Type B pancreatic cell (in vitro differentiated cells): ENCODE results near the gene PCBP3. TPM values are rescaled to one million over a fixed set of nuclear protein-coding genes. Genes with fewer than 3 reads are reported as not detected.

ENCODE experiments used
- DNase-seq: peaks from one replicate; pipeline ENCODE4 v3.0.0; 2021; ENCODE audit warnings: mixed read lengths; ENCODE audit not compliant: unreplicated experiment; ENCODE audit errors: extremely low spot score
- H3K27ac Mint-ChIP-seq: 2 replicates; pipeline ENCODE4 v1.8.0; 2021; ENCODE audit warnings: mild to moderate bottlenecking, mixed read lengths
- H3K27me3 Mint-ChIP-seq: 2 replicates; pipeline ENCODE4 v1.8.0; 2021; ENCODE audit warnings: mixed read lengths
- H3K36me3 Mint-ChIP-seq: 2 replicates; pipeline ENCODE4 v1.8.0; 2021; ENCODE audit warnings: mixed read lengths
- H3K4me1 Mint-ChIP-seq: one replicate; pipeline ENCODE4 v1.8.0; 2021; ENCODE audit warnings: mixed read lengths; ENCODE audit not compliant: unreplicated experiment
- H3K4me3 Mint-ChIP-seq: 2 replicates; pipeline ENCODE4 v1.8.0; 2021; ENCODE audit warnings: mild to moderate bottlenecking, mixed read lengths
- H3K9me3 Mint-ChIP-seq: 2 replicates; pipeline ENCODE4 v1.8.0; 2021; ENCODE audit warnings: mixed read lengths
- CTCF ChIP-seq: fragments of 200-600 bp; sonication (generic); conservative IDR thresholded peaks from 2 replicates; pipeline ENCODE4 v1.5.0; 2021; ENCODE audit warnings: antibody characterized with exemption, mild to moderate bottlenecking
- total RNA-seq: library from RNA; stranded (reverse); gene quantifications from 2 replicates; pipeline ENCODE4 v1.2.1, GENCODE V29; 2021; ENCODE audit warnings: low replicate concordance

Gene PCBP3
- total RNA-seq, 1 donor from 2014 or later, result 5.5 TPM

GRCh38 chr21:45764792-45765191 is 121.3 kb downstream of the PCBP3 start:
- peaks cover 19% of the 10 kb centered on the region for H3K4me1 Mint-ChIP-seq
- TF ChIP-seq CTCF, result no peak
- H3K27ac Mint-ChIP-seq, result no peak overlapping the region
- no peak for DNase-seq
- no peaks in the 10 kb centered on the region for H3K36me3 Mint-ChIP-seq
- H3K4me3 Mint-ChIP-seq, result no peak overlapping the region
- no peaks in the 10 kb centered on the region for H3K9me3 Mint-ChIP-seq
- H3K27me3 Mint-ChIP-seq, result no peaks in the 10 kb centered on the region

- no peaks in the 10 kb centered on the region for H3K36me3 Mint-ChIP-seq
- peaks cover 19% of the 10 kb centered on the region for H3K4me1 Mint-ChIP-seq
- no peak overlapping the region for H3K4me3 Mint-ChIP-seq
- DNase-seq, result no peak
- H3K27me3 Mint-ChIP-seq, result no peaks in the 10 kb centered on the region
- H3K9me3 Mint-ChIP-seq, result no peaks in the 10 kb centered on the region
- TF ChIP-seq CTCF, result no peak
- no peak overlapping the region for H3K27ac Mint-ChIP-seq
Measured at GRCh38 chr21:45765375-45765774, 121.8 kb downstream of the PCBP3 start.

- H3K36me3 Mint-ChIP-seq, result no peaks in the 10 kb centered on the region
- H3K9me3 Mint-ChIP-seq, result no peaks in the 10 kb centered on the region
- H3K27ac Mint-ChIP-seq, result no peak overlapping the region
- H3K4me1 Mint-ChIP-seq, result peaks cover 19% of the 10 kb centered on the region
- H3K4me3 Mint-ChIP-seq, result no peak overlapping the region
- TF ChIP-seq CTCF, result no peak
- DNase-seq, result no peak
- H3K27me3 Mint-ChIP-seq, result no peaks in the 10 kb centered on the region
Measured at GRCh38 chr21:45766055-45766454, 122.5 kb downstream of the PCBP3 start.

- Mint-ChIP-seq H3K27ac (no peak overlapping the region), H3K9me3 (no peaks in the 10 kb centered on the region), H3K36me3 (no peaks in the 10 kb centered on the region), H3K4me3 (no peak overlapping the region), H3K27me3 (no peaks in the 10 kb centered on the region), H3K4me1 (peaks cover 19% of the 10 kb centered on the region)
- TF ChIP-seq CTCF, result no peak
- no peak for DNase-seq
Measured at GRCh38 chr21:45766501-45766900, 123.0 kb downstream of the PCBP3 start.

DNA sequence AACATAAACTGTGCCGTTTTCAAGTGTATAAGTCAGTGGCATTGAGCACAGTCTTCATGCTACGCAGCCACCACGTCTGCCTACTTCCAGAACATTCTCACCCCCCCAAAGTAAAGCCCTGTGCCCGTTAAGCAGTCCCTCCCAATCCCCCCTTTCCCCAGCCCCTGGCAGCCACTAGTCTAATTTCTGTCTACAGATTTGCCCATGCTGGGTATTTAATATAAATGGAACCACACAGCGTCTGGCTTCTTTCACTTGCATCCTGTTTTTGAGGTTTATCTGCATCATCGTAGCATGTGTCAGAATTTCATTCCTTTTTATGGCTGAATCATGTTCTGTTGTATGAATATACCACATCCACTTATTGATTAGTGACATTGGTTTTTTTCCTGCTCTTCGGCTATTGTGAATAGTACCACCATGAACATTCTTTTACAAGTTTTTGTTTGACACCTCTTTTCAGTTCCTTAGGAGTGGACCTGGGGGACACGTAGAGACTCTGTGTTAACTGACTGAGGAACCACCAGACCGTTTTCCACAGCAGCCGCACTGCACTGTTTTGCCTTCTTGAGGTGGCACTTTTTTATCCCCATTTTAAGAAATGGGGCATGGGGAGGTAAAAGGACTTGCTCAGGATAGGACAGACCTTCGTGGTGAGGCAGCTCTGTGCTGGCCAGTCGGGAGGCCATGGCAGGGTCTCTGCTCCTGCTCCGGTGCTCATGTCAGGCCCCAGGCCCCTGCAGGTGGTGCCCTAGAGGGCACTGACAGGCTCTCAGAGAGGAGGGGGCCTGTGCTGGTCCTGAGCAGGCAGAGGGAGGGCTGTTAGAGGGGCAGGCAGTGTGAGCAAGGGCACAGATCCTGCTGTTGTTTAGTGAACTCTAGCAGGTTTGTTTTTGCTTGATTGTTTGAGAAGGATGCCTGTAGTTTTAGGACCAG is 123.8 kb downstream of the PCBP3 start:
- H3K4me1 Mint-ChIP-seq, result peaks cover 19% of the 10 kb centered on the region
- DNase-seq, result no peak
- no peak overlapping the region for H3K27ac Mint-ChIP-seq
- TF ChIP-seq CTCF, result no peak
- no peaks in the 10 kb centered on the region for H3K27me3 Mint-ChIP-seq
- H3K9me3 Mint-ChIP-seq, result no peaks in the 10 kb centered on the region
- H3K36me3 Mint-ChIP-seq, result no peaks in the 10 kb centered on the region
- no peak overlapping the region for H3K4me3 Mint-ChIP-seq
